Measurements from ENCODE around the gene PRDM4. TPM values are rescaled to one million over a fixed set of nuclear protein-coding genes. Genes with fewer than 3 reads are reported as not detected.
"Not testable (repeated sequence)": the region's sequence is repeated elsewhere in the genome, so short reads cannot be mapped to it uniquely, and the experiment has no call there.

Gene PRDM4
- total RNA-seq, 1 donor from 2014 or later = 13.3 TPM

DNA sequence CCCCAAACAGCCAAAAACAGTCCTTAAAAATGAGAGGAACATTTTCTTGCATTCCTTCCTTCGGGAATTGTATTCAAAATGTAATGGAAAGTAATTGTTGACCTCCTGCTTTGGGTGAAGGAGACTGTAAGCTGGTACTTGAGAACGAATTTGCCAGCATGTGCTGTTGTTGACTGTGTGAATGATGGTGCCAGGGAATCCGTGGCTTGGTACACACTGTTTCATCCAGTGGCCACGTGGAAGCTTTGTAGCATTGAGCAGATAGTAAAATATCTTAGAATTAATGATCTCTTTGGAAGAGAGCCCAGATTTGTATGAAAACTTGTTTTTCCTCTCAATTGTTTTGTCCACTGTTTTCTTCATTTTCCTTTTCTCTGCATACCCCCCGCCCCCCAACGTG lies 15.2 kb upstream of the PRDM4 start:
- intact Hi-C loops (cut with DNase I) = no loop called here
- no peak for DNase-seq
- ATAC-seq (ENCODE audit: poor library complexity) = no peak

DNA sequence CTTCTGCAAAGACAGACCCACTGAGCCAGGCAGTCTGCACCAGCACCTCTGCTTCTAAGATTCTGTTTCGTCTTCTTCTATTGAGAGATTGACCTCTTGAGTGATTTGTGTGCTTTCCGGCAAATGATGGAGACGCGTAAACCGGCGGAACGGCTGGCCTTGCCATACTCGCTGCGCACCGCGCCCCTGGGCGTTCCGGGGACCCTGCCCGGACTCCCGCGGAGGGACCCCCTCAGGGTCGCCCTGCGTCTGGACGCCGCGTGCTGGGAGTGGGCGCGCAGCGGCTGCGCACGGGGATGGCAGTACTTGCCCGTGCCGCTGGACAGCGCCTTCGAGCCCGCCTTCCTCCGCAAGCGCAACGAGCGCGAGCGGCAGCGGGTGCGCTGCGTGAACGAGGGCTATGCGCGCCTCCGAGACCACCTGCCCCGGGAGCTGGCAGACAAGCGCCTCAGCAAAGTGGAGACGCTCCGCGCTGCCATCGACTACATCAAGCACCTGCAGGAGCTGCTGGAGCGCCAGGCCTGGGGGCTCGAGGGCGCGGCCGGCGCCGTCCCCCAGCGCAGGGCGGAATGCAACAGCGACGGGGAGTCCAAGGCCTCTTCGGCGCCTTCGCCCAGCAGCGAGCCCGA lies 14.3 kb upstream of the PRDM4 start:
- DNase-seq (peak; percentile 44), ATAC-seq (ENCODE audit: poor library complexity) (peak; percentile 34)
- intact Hi-C loops (cut with DNase I) = no loop called here

DNA sequence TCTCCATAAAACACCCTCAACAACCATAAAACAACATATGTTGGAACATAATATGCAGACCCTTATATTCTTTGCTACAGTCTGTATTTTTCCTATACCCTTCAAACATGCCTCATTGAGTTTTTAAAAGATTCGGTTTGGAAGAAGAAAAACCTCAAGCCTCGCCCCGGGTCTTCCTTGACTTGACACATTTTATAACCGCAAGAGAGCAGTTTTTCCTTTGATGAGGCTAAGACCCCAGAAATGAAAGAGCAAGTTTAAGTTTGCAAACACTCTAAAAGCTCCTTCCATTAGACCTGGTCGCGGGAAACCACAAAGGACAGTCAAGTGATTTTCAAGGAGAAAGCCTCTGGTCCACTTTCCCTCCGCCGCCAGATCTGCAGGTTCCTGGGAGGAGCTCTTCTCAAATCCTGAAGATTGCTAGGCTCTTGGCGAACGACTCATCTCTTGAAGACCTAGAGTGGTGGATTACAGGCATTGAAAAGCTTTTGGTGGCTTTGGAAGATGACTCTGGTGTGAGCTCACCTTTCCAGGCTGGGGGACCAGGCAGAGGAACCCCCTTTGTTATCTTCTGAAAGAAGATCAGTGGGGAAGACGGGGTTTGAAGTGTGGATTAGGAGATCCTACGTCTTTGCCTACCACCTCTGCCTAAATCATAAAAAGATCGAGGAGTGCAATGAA lies 13.6 kb upstream of the PRDM4 start, which contains the start of gene ASCL4:
TSS of gene ASCL4 (plus strand) at position 356 of the 681 bp plus-strand sequence. CDS start 515 bp downstream, outside the sequence.
- intact Hi-C loops (cut with DNase I) = no loop called here
- no peak for DNase-seq
- ATAC-seq (ENCODE audit: poor library complexity) = no peak

DNA sequence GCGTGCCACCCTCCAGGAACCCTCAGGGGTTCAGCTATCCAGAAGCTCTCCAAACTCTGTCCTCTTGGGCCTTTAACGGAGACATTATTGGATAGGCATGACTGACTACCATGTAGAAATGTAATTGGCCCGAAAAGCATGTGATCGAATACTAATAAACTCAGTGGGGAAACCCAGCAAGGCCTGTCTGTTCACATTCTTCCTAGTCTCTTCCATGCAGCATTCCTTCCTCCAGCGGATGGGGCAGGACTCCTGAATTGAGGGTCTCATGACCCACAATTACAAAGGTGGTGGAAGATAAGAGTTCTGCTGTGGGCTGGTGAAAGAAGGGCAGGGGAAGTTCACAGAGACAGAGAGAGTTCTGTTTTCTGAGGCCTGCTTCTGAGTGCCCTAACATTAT lies 6.5 kb upstream of the PRDM4 start:
- DNase-seq (no peak), ATAC-seq (ENCODE audit: poor library complexity) (no peak)
- intact Hi-C loops (cut with DNase I) = no loop called here

DNA sequence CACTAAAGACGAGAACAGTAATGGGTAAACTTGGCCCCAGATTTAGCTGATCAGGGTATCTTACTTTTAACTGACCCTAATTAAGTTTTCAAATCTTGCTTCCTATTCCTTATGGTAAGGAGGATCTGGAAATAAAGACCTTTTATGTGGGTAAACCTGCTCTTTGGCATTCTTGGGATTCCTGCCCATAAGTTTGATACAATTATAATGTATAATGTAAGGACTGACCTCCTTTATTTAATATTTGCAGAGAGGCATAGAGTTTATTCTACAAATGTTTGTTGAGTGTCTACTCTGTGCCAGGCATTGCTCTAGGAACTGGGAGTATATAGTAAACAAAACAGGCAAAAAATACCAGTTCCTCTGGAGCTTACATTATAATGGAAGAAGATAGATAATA lies 4.4 kb upstream of the PRDM4 start:
- no peak for ATAC-seq (ENCODE audit: poor library complexity)
- intact Hi-C loops (cut with DNase I) = no loop called here
- DNase-seq = no peak

- ATAC-seq (ENCODE audit: poor library complexity) (no peak), DNase-seq (no peak)
- intact Hi-C loops (cut with DNase I) = loop anchor here (5.0 kb wide), 1 partner anchor 118 kb away; no protein-coding TSS in a partner anchor
Measured at GRCh38 chr12:107764626-107765025, 3.7 kb upstream of the PRDM4 start.

GRCh38 chr12:107762874-107763273 lies 1.9 kb upstream of the PRDM4 start:
- ATAC-seq (ENCODE audit: poor library complexity) (no peak), DNase-seq (no peak)
- intact Hi-C loops (cut with DNase I) = loop anchor here (5.0 kb wide), 1 partner anchor 119 kb away; no protein-coding TSS in a partner anchor

GRCh38 chr12:107761502-107761904 lies 566 bp upstream of the PRDM4 start:
- ATAC-seq (ENCODE audit: poor library complexity) = peak; percentile 23
- DNase-seq = no peak
- intact Hi-C loops (cut with DNase I) = loop anchor here (5.0 kb wide), 1 partner anchor 121 kb away; no protein-coding TSS in a partner anchor

GRCh38 chr12:107760207-107760808 lies 629 bp downstream of the PRDM4 start:
- DNase-seq (peak; percentile 52), ATAC-seq (ENCODE audit: poor library complexity) (no peak)
- intact Hi-C loops (cut with DNase I) = loop anchor here (5.0 kb wide), 1 partner anchor 122 kb away; no protein-coding TSS in a partner anchor

DNA sequence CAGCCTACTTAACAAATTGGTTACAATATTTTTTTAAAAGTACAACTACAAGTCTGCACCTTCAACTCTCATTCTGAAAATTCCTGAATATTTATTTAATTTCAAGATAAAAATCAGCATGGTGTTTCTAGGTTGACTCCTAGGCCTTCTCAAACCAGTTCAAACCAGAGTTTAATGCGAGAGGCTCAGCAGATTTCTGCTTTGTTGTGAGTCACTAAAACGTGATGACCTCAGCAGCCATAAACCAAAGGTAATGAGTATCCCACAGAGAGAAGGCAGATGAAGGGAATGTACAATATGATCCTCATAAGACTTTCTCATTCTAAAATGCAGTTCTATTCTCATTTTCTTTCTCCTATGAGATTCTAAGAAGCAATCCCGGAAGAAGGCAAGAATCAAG lies 1.5 kb downstream of the PRDM4 start:
- no peak for DNase-seq
- intact Hi-C loops (cut with DNase I) = no loop called here
- ATAC-seq (ENCODE audit: poor library complexity) = no peak

DNA sequence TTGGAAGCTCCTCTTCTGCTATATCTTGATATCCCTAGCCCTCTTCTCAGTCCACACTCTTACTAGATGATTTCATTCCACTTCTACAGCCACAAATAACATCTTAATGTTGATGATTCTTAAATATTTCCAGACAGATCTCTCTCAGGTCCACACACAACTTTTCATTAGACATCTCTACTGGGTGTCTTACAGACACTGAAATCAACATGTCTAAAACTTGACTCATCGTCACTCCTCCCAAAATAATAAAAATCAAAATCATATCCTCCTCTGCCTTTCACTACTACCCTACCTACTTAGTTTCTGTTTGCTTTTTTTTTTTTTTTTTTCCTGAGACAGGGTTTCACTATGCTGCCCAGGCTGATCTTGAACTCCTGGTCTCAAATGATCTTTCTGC lies 11.9 kb downstream of the PRDM4 start:
- DNase-seq (no peak), ATAC-seq (ENCODE audit: poor library complexity) (no peak)
- intact Hi-C loops (cut with DNase I) = loop anchor here (10.0 kb wide), 1 partner anchor 54 kb away; no protein-coding TSS in a partner anchor

DNA sequence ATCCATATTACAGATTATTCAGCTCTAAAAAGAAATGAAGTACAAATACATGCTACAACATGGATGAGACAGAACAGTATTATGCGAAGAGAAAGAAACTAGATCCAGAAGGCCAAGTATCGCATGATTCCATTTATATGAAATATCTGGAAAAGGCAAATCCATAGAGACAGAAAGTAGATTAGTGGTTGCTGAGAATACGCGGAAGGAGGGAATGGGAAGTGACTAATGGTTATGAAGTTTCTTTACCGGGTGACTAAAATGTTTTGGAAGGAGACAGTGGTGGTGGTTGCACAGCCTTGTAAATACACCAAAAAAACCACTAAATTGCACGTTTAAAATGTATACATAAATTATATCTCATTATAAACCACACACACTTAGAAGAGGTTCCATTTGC lies 12.5 kb downstream of the PRDM4 start:
- DNase-seq = no peak
- intact Hi-C loops (cut with DNase I) = loop anchor here (10.0 kb wide), 1 partner anchor 54 kb away; no protein-coding TSS in a partner anchor
- ATAC-seq (ENCODE audit: poor library complexity) = peak; percentile 69

GRCh38 chr12:107736914-107737313 lies 24.0 kb downstream of the PRDM4 start:
- intact Hi-C loops (cut with DNase I) = no loop called here
- ATAC-seq (ENCODE audit: poor library complexity) (no peak), DNase-seq (no peak)

DNA sequence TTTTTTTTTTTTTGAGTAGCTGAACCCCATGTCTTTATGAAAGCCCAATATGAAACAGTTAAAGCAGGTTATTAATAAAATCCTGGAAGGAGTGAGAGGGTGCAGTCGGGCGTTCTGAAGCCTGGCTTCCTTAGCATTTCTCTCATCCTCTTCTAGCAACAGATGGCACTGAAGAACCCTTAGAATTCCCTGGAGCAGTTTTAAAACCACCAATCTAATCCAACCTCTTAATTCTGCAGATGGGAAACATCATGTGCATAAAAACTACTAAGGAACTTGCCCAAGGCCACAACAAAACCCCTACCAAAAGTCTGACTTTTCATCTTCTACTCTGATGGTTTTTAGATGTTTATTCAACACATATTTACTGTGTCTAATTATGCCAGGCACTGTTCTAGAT lies 25.2 kb downstream of the PRDM4 start:
- intact Hi-C loops (cut with DNase I) = no loop called here
- DNase-seq = no peak
- ATAC-seq (ENCODE audit: poor library complexity) = no peak

- no peak for ATAC-seq (ENCODE audit: poor library complexity)
- no peak for DNase-seq
- intact Hi-C loops (cut with DNase I) = no loop called here
Measured at GRCh38 chr12:107734139-107734538, 26.8 kb downstream of the PRDM4 start.

GRCh38 chr12:107732365-107732764 lies 28.6 kb downstream of the PRDM4 start:
- DNase-seq = no peak
- ATAC-seq (ENCODE audit: poor library complexity) = no peak
- intact Hi-C loops (cut with DNase I) = no loop called here

DNA sequence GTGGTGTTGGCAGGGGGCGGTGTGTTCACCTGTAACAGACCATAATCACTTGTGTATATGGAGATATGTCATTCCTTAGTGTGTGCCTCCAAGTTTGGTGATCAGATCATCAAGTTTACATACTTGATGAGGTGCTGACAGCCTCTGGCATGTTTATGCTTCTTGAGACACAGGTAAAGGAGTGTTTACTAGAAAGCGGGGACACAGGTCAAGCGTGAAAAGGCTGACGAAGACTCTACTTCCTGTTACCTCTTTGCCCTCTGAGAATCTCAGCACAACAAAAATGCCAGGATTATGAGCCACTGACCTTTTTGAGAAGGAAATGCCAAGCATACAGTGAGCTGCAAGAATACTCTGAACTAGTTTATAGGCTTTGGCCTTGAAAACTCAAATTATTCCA lies 29.6 kb downstream of the PRDM4 start:
- intact Hi-C loops (cut with DNase I) = no loop called here
- no peak for ATAC-seq (ENCODE audit: poor library complexity)
- no peak for DNase-seq

GRCh38 chr12:107730618-107731341 lies 30.2 kb downstream of the PRDM4 start:
- DNase-seq (no peak), ATAC-seq (ENCODE audit: poor library complexity) (no peak)
- intact Hi-C loops (cut with DNase I) = no loop called here

DNA sequence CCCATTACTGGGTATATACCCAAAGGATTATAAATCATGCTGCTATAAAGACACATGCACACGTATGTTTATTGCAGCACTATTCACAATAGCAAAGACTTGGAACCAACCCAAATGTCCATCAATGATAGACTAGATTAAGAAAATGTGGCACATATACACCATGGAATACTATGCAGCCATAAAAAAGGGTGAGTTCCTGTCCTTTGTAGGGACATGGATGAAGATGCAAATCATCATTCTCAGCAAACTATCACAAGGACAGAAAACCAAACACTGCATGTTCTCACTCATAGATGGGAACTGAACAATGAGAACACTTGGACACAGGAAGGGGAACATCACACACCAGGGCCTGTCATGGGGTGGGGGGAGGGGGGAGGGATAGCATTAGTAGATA lies 33.2 kb downstream of the PRDM4 start:
- ATAC-seq (ENCODE audit: poor library complexity); DNase-seq; intact Hi-C loops (cut with DNase I): not testable (repeated sequence)
